Measurements from ENCODE around the gene ZCCHC14.

DNA sequence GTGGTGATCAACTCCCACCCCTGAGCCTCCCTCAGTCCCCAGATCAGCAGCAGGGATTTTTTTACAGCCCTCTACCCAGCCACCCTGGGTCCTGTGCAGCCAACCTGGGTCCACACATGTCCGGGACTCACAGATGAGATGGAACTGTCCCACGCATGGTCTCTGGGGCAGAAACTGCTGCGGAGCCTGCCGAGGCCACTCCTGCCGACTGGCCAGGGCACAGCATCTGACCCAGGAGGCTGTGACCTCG, 48.0 kb upstream of the ZCCHC14 start:
- TF ChIP-seq CTCF (IDR thresholded peaks at IDR 0.05) (no peak), ZFX (IDR thresholded peaks at IDR 0.05; ENCODE audit: borderline replicate concordance) (no peak)

Measured in 22Rv1 (cell line).